H1 (cell line): Measurements from ENCODE around the gene GNAL. TPM values are rescaled to one million over a fixed set of nuclear protein-coding genes. Genes with fewer than 3 reads are reported as not detected.

Experiments
- CTCF ChIA-PET: fragments of 300-600 bp; sonication (Branson Sonifier 250); formaldehyde crosslinking; loops from one replicate; lab custom pipeline; 2021; ENCODE audit not compliant: partially characterized antibody; lab: Charles Lee
- POLR2A ChIA-PET: fragments of 300-600 bp; sonication (Branson Sonifier 250); formaldehyde crosslinking; loops from one replicate; lab custom pipeline; 2021; ENCODE audit warnings: inconsistent platforms; ENCODE audit not compliant: partially characterized antibody; lab: Charles Lee
- DNase-seq, 2 experiments: peaks; one replicate each; pipeline versions ENCODE4 v3.0.0 to v3.0.0-alpha.2; 2010 to 2022; ENCODE audit warnings: low spot score in 2 of 2, low read depth in 1 of 2, mixed read lengths in 1 of 2
- FAIRE-seq: peaks from 2 replicates; lab custom pipeline; 2011; peaks lifted over from hg19 to GRCh38; lab: Jason Lieb, UNC
- H2AFZ ChIP-seq: 2 replicates; pipeline ENCODE4 v1.8.1; 2012; ENCODE audit warnings: low read length, inconsistent platforms
- H2AK5ac ChIP-seq: 2 replicates; pipeline ENCODE4 v1.6.1; 2013; ENCODE audit warnings: low read depth, low read length
- H2BK120ac ChIP-seq: replicated peaks from 2 replicates; pipeline ENCODE3; 2013; ENCODE audit warnings: low read depth, low read length, inconsistent platforms
- H2BK12ac ChIP-seq: 2 replicates; pipeline ENCODE4 v1.6.1; 2013; ENCODE audit warnings: low read depth, low read length
- H2BK15ac ChIP-seq: 2 replicates; pipeline ENCODE4 v1.6.1; 2013; ENCODE audit warnings: low read length
- H2BK20ac ChIP-seq: 2 replicates; pipeline ENCODE4 v1.6.1; 2013; ENCODE audit warnings: low read length
- H2BK5ac ChIP-seq: 2 replicates; pipeline ENCODE4 v1.6.1; 2013; ENCODE audit warnings: low read depth, low read length
- H3K14ac ChIP-seq: 2 replicates; pipeline ENCODE4 v1.6.1; 2013; ENCODE audit warnings: inconsistent platforms; ENCODE audit not compliant: insufficient read length
- H3K18ac ChIP-seq: 2 replicates; pipeline ENCODE4 v1.6.1; 2013; ENCODE audit warnings: low read length; ENCODE audit errors: extremely low read depth
- H3K23ac ChIP-seq: 2 replicates; pipeline ENCODE4 v1.6.1; 2013; ENCODE audit warnings: inconsistent platforms; ENCODE audit not compliant: insufficient read length
- H3K23me2 ChIP-seq: 2 replicates; pipeline ENCODE4 v1.6.1; 2013; ENCODE audit warnings: low read depth, low read length
- H3K27ac ChIP-seq: 2 replicates; pipeline ENCODE4 v1.6.1; 2011; ENCODE audit warnings: low read depth, low read length, inconsistent platforms
- H3K27me3 ChIP-seq, 4 experiments: replicated peaks in 1 of 4; 1 replicate in 1 of 4; 2 replicates in 3 of 4; pipeline versions ENCODE4 v1.6.1 to v1.8.1; 2011 to 2013; ENCODE audit warnings: low read length in 3 of 4, mild to moderate bottlenecking in 3 of 4, inconsistent platforms in 2 of 4, mixed read lengths in 2 of 4, moderate library complexity in 1 of 4; ENCODE audit not compliant: control insufficient read depth in 3 of 4, insufficient read depth in 3 of 4; ENCODE audit errors: extremely low read depth in 1 of 4
- H3K36me3 ChIP-seq, 4 experiments: 2 replicates each; pipeline versions ENCODE4 v1.6.1 to v1.8.1; 2011 to 2013; ENCODE audit warnings: mild to moderate bottlenecking in 4 of 4, low read length in 3 of 4, moderate library complexity in 2 of 4, control low read depth in 1 of 4, inconsistent platforms in 1 of 4; ENCODE audit not compliant: insufficient read depth in 4 of 4, control insufficient read depth in 2 of 4
- H3K4ac ChIP-seq: replicated peaks from 2 replicates; pipeline ENCODE3; 2013; ENCODE audit warnings: low read length, low read depth, mixed read lengths, inconsistent platforms; ENCODE audit not compliant: insufficient read length
- H3K4me1 ChIP-seq, 4 experiments: replicated peaks in 1 of 4; 1 replicate in 1 of 4; 2 replicates in 3 of 4; pipeline versions ENCODE4 v1.6.1 to v1.8.1; 2011 to 2013; ENCODE audit warnings: low read length in 3 of 4, inconsistent platforms in 2 of 4, mixed read lengths in 1 of 4; ENCODE audit not compliant: insufficient read depth in 4 of 4, control insufficient read depth in 3 of 4
- H3K4me2 ChIP-seq, 2 experiments: 2 replicates each; pipeline versions ENCODE4 v1.6.1 to v1.8.1; 2011 to 2013; ENCODE audit warnings: low read depth in 2 of 2, low read length in 2 of 2, control low read depth in 1 of 2, inconsistent platforms in 1 of 2, mild to moderate bottlenecking in 1 of 2; ENCODE audit not compliant: insufficient read depth in 1 of 2
- H3K4me3 ChIP-seq, 4 experiments: fragments of 200-600, 300-600 bp in 1 of 4; sonication (generic), shearing (Covaris generic), sonication (Bioruptor Twin) in 1 of 4; 2 replicates each; pipeline versions ENCODE4 v1.5.1 to v1.8.1; 2011 to 2016; ENCODE audit warnings: low read length in 4 of 4, low read depth in 3 of 4, control low read depth in 2 of 4, inconsistent platforms in 2 of 4, mild to moderate bottlenecking in 2 of 4, mixed read lengths in 1 of 4, moderate library complexity in 1 of 4; ENCODE audit not compliant: insufficient read depth in 2 of 4; ENCODE audit errors: extremely low read depth in 1 of 4
- H3K56ac ChIP-seq: replicated peaks from 2 replicates; pipeline ENCODE3; 2013; ENCODE audit warnings: low read depth, mild to moderate bottlenecking, mixed read lengths, low read length, inconsistent platforms; ENCODE audit not compliant: insufficient read length
- H3K79me1 ChIP-seq: 2 replicates; pipeline ENCODE4 v1.6.1; 2013; ENCODE audit warnings: low read depth, low read length, control low read depth
- H3K79me2 ChIP-seq, 2 experiments: 2 replicates each; pipeline versions ENCODE4 v1.6.1 to v1.8.1; 2012 to 2013; ENCODE audit warnings: low read length in 2 of 2, mild to moderate bottlenecking in 2 of 2, inconsistent platforms in 1 of 2; ENCODE audit not compliant: insufficient read depth in 2 of 2, control insufficient read depth in 1 of 2
- H3K9ac ChIP-seq, 4 experiments: replicated peaks in 1 of 4; 1 replicate in 1 of 4; 2 replicates in 3 of 4; pipeline versions ENCODE4 v1.6.1 to v1.8.1; 2011 to 2013; ENCODE audit warnings: low read depth in 3 of 4, low read length in 3 of 4, control low read depth in 2 of 4, mild to moderate bottlenecking in 2 of 4, moderate library complexity in 2 of 4, inconsistent platforms in 1 of 4; ENCODE audit errors: extremely low read depth in 1 of 4
- H3K9me3 ChIP-seq, 2 experiments: 2 replicates each; pipeline versions ENCODE4 v1.6.1 to v1.8.1; 2012 to 2013; ENCODE audit warnings: mild to moderate bottlenecking in 2 of 2, moderate library complexity in 2 of 2, control low read depth in 1 of 2, inconsistent platforms in 1 of 2, low read depth in 1 of 2, low read length in 1 of 2, mixed read lengths in 1 of 2; ENCODE audit not compliant: insufficient read depth in 2 of 2
- H4K20me1 ChIP-seq, 2 experiments: replicated peaks in 1 of 2; 2 replicates each; pipeline versions ENCODE3 to v1.8.1; 2011 to 2013; ENCODE audit warnings: inconsistent platforms in 2 of 2, low read length in 2 of 2, mild to moderate bottlenecking in 1 of 2; ENCODE audit not compliant: insufficient read depth in 2 of 2, control insufficient read depth in 1 of 2
- H4K5ac ChIP-seq: 2 replicates; pipeline ENCODE4 v1.6.1; 2013; ENCODE audit warnings: low read length, low read depth, mixed read lengths, inconsistent platforms; ENCODE audit not compliant: insufficient read length
- H4K8ac ChIP-seq: 2 replicates; pipeline ENCODE4 v1.8.0; 2013; ENCODE audit warnings: mild to moderate bottlenecking, moderate library complexity, low read length, inconsistent platforms; ENCODE audit not compliant: insufficient read depth; ENCODE audit errors: extremely low read depth
- H4K91ac ChIP-seq: replicated peaks from 2 replicates; pipeline ENCODE3; 2013; ENCODE audit warnings: low read length, mixed read lengths, inconsistent platforms; ENCODE audit not compliant: insufficient read length
- CEBPB ChIP-seq: IDR thresholded peaks from 2 replicates; pipeline ENCODE4 v1.6.1; 2012; ENCODE audit warnings: low read depth, low read length
- EZH2 ChIP-seq: fragments of 200-600 bp; sonication (generic); IDR thresholded peaks from 2 replicates; pipeline ENCODE4 v1.7.1; 2012; ENCODE audit warnings: low read depth, mild to moderate bottlenecking, moderate library complexity, low read length, inconsistent platforms; ENCODE audit not compliant: severe bottlenecking
- KDM4A ChIP-seq: IDR thresholded peaks from one replicate; pipeline ENCODE4 v1.7.1; 2012; ENCODE audit warnings: low read depth, mild to moderate bottlenecking, moderate library complexity, low read length, inconsistent platforms; ENCODE audit not compliant: severe bottlenecking
- NRF1 ChIP-seq: IDR thresholded peaks from 2 replicates; pipeline ENCODE4 v1.6.1; 2011; ENCODE audit warnings: mild to moderate bottlenecking, low read depth, low read length, improper control_type of control experiment
- WGBS, 2 experiments: shearing (Covaris generic) in 1 of 2; methylation state at CpG; one replicate each; pipeline versions ENCODE4 v1.1.6 to v1.1.7; 2013 to 2015; ENCODE audit warnings: low lambda C conversion rate in 2 of 2, mixed read lengths in 2 of 2, inconsistent platforms in 1 of 2, low coverage in 1 of 2, missing lambda C conversion rate in 1 of 2; ENCODE audit not compliant: insufficient replicate concordance in 2 of 2, insufficient coverage in 1 of 2, insufficient read length in 1 of 2; ENCODE audit errors: extremely low coverage in 1 of 2, missing lambda C conversion rate in 1 of 2; 5-methylcytosine and 5-hydroxymethylcytosine counted together
- polyA plus RNA-seq, 7 experiments: library from polyadenylated mRNA; depleted of rRNA in 3 of 7; stranded (reverse) in 5 of 7; unstranded in 2 of 7; fragments of >200 nt in 5 of 7; fragments of 200-250 nt in 2 of 7; gene quantifications; 1 replicate in 5 of 7; 2 replicates in 1 of 7; 4 replicates in 1 of 7; pipeline versions ENCODE4 v1.2.1 to v1.2.3, GENCODE V29; 2011 to 2013; ENCODE audit warnings: missing spikeins in 2 of 7, mixed read lengths in 2 of 7
- total RNA-seq: library from RNA; stranded (reverse); fragmentation: NEBNext Ultra II Directional; extraction: Animal tissue kit (Norgen Biotek cat#: 25700); gene quantifications from 2 replicates; pipeline ENCODE4 v1.2.1, GENCODE V29; 2021

GNAL gene
- total and polyA plus RNA-seq, 2 of the 8 experiments (the other 6 are each of a cell fraction or from before 2014, with no cell fraction given): 13.2 to 18.3 TPM

GRCh38 chr18:11807233-11807632 is 118.2 kb downstream of the GNAL start:
- H3K36me3 ChIP-seq: no peaks in the 10 kb centered on the region
- no peak overlapping the region for H3K4me2 ChIP-seq
- H4K5ac ChIP-seq: peak overlapping the region; percentile 52
- H4K8ac ChIP-seq: no peak overlapping the region
- peak overlapping the region; percentile 98 for H2BK20ac ChIP-seq
- ChIA-PET POLR2A (interaction anchor here (1.4 kb wide), 1 partner anchor 22 kb away, joined by 4 read pairs; no protein-coding TSS in a partner anchor), CTCF (interaction anchor here (0.6 to 1.8 kb wide), 5 partner anchors 16 to 74 kb away, joined by 3 to 4 read pairs (median 3); no protein-coding TSS in a partner anchor)
- peak overlapping the region; percentile 88 for H4K91ac ChIP-seq
- no peaks in the 10 kb centered on the region for H3K9me3 ChIP-seq
- no peak overlapping the region for H3K4me3 ChIP-seq
- peak overlapping the region; percentile 78 for H3K27ac ChIP-seq
- H3K56ac ChIP-seq: no peak overlapping the region
- no peaks in the 10 kb centered on the region for H4K20me1 ChIP-seq
- H3K23me2 ChIP-seq: peaks cover 3% of the 10 kb centered on the region; the same call in 1 of the 2 replicates
- peak overlapping the region; percentile 86 for H3K18ac ChIP-seq
- H3K4me1 ChIP-seq: peaks cover 16 to 32% (median 22%) of the 10 kb centered on the region in 4 experiments
- no peak for TF ChIP-seq EZH2
- no peak for TF ChIP-seq KDM4A
- TF ChIP-seq NRF1: no peak
- no peak for TF ChIP-seq CEBPB
- peak overlapping the region; percentile 47; the same call in 1 of the 2 replicates for H2BK15ac ChIP-seq
- DNase-seq: no peak
- peak overlapping the region; percentile 92 for H2BK5ac ChIP-seq
- peak overlapping the region; percentile 67 for H2BK120ac ChIP-seq
- FAIRE-seq: no peak
- H3K27me3 ChIP-seq: no peaks in the 10 kb centered on the region
- H2BK12ac ChIP-seq: peak overlapping the region; percentile 93
- H2AK5ac ChIP-seq: peak overlapping the region; percentile 57
- WGBS, 2 experiments: 78% methylated on average over 7 of the region's 7 CpGs; no CpG with 5 or more reads in 1 of the 2 experiments
- H3K79me1 ChIP-seq: no peaks in the 10 kb centered on the region
- H3K14ac ChIP-seq: no peak overlapping the region
- no peak overlapping the region for H3K23ac ChIP-seq
- no peaks in the 10 kb centered on the region for H3K79me2 ChIP-seq
- H2AFZ ChIP-seq: no peak overlapping the region
- peak overlapping the region; percentile 76 for H3K4ac ChIP-seq
- H3K9ac ChIP-seq: no peak overlapping the region; a peak in 2 of 7 replicates
